ENCODE measurements around the gene PPP1R37.

Gene PPP1R37

GRCh38 chr19:45153339-45154063 is 60.5 kb downstream of the PPP1R37 start:
- peak; percentile 23 for DNase-seq (ENCODE audit: low spot score)

- no peak for DNase-seq (ENCODE audit: low spot score)
These were observed 61.3 kb downstream of the PPP1R37 start for GRCh38 chr19:45154064-45154827.

- DNase-seq (ENCODE audit: low spot score): no peak
These were observed 63.1 kb downstream of the PPP1R37 start for GRCh38 chr19:45156011-45156630.

GRCh38 chr19:45156751-45157150 is 63.8 kb downstream of the PPP1R37 start:
- no peak for DNase-seq (ENCODE audit: low spot score)

- DNase-seq (ENCODE audit: low spot score): no peak
These were observed 65.7 kb downstream of the PPP1R37 start for GRCh38 chr19:45158503-45159209.

- no peak for DNase-seq (ENCODE audit: low spot score)
These were observed 66.4 kb downstream of the PPP1R37 start for GRCh38 chr19:45159210-45159970.

GRCh38 chr19:45159971-45160324 is 67.0 kb downstream of the PPP1R37 start:
- DNase-seq (ENCODE audit: low spot score): no peak

- DNase-seq (ENCODE audit: low spot score): no peak
These were observed 68.1 kb downstream of the PPP1R37 start, which contains the start of gene NKPD1 for GRCh38 chr19:45160870-45161737. TSS of gene NKPD1 (minus strand) at chr19:45160982. CDS start at chr19:45160150, 832 bp downstream.

- DNase-seq (ENCODE audit: low spot score): no peak
These were observed 69.0 kb downstream of the PPP1R37 start for GRCh38 chr19:45161738-45162607.

- DNase-seq (ENCODE audit: low spot score): no peak
These were observed 69.7 kb downstream of the PPP1R37 start for GRCh38 chr19:45162608-45163143.

GRCh38 chr19:45163156-45163555 is 70.2 kb downstream of the PPP1R37 start:
- no peak for DNase-seq (ENCODE audit: low spot score)

GRCh38 chr19:45163751-45164460 is 70.9 kb downstream of the PPP1R37 start:
- DNase-seq (ENCODE audit: low spot score): no peak

GRCh38 chr19:45164577-45165335 is 71.8 kb downstream of the PPP1R37 start:
- no peak for DNase-seq (ENCODE audit: low spot score)

GRCh38 chr19:45166723-45167252 is 73.8 kb downstream of the PPP1R37 start:
- no peak for DNase-seq (ENCODE audit: low spot score)

- no peak for DNase-seq (ENCODE audit: low spot score)
These were observed 75.9 kb downstream of the PPP1R37 start for GRCh38 chr19:45168767-45169351.

GRCh38 chr19:45169602-45170001 is 76.6 kb downstream of the PPP1R37 start:
- DNase-seq (ENCODE audit: low spot score): no peak

Data from pons (tissue), 1 donor.